GM15510 (cell line): ENCODE measurements around the gene TRAF3IP3.

ENCODE experiments used
- POLR2A ChIP-seq: IDR thresholded peaks from 3 replicates; pipeline ENCODE4 v1.6.1; 2011; ENCODE audit warnings: borderline replicate concordance; ENCODE audit not compliant: insufficient read length; ENCODE audit errors: extremely low read depth

Gene TRAF3IP3

GRCh38 chr1:209749205-209749604 lies 6.6 kb upstream of the TRAF3IP3 start:
- no peak for TF ChIP-seq POLR2A

- TF ChIP-seq POLR2A = no peak
Measured at GRCh38 chr1:209749670-209750323, 6.1 kb upstream of the TRAF3IP3 start.

GRCh38 chr1:209751627-209752231 lies 4.1 kb upstream of the TRAF3IP3 start:
- TF ChIP-seq POLR2A = no peak

- no peak for TF ChIP-seq POLR2A
Measured at GRCh38 chr1:209752890-209753289, 3.0 kb upstream of the TRAF3IP3 start.

GRCh38 chr1:209755256-209755655 lies 597 bp upstream of the TRAF3IP3 start:
- no peak for TF ChIP-seq POLR2A

- peak; percentile 50 for TF ChIP-seq POLR2A
Measured at GRCh38 chr1:209756615-209757445, 977 bp downstream of the TRAF3IP3 start.

GRCh38 chr1:209758400-209758799 lies 2.5 kb downstream of the TRAF3IP3 start:
- TF ChIP-seq POLR2A = no peak

- TF ChIP-seq POLR2A = no peak
Measured at GRCh38 chr1:209759829-209760359, 4.0 kb downstream of the TRAF3IP3 start.

- no peak for TF ChIP-seq POLR2A
Measured at GRCh38 chr1:209761011-209761635, 5.3 kb downstream of the TRAF3IP3 start.

GRCh38 chr1:209766051-209766450 lies 10.2 kb downstream of the TRAF3IP3 start:
- TF ChIP-seq POLR2A = no peak

GRCh38 chr1:209767096-209767495 lies 11.2 kb downstream of the TRAF3IP3 start:
- no peak for TF ChIP-seq POLR2A

GRCh38 chr1:209767706-209768105 lies 11.9 kb downstream of the TRAF3IP3 start:
- TF ChIP-seq POLR2A = no peak

GRCh38 chr1:209768354-209768774 lies 12.5 kb downstream of the TRAF3IP3 start:
- TF ChIP-seq POLR2A = peak; percentile 70

- no peak for TF ChIP-seq POLR2A
Measured at GRCh38 chr1:209769171-209769904, 13.5 kb downstream of the TRAF3IP3 start.
